Uterus (tissue), 2 donors: Measurements from ENCODE around the gene NEUROD2.

Experiments
- CTCF ChIP-seq, 4 experiments: fragments of 200-600 bp in 2 of 4; fragments of 450-650 bp in 2 of 4; sonication (generic) in 2 of 4; IDR thresholded peaks; one replicate each; pipeline ENCODE4 v1.5.1; 2016 to 2019; ENCODE audit warnings: antibody characterized with exemption in 4 of 4, mild to moderate bottlenecking in 2 of 4, moderate library complexity in 1 of 4
- POLR2A ChIP-seq, 2 donors: fragments of 450-650 bp; IDR thresholded peaks; one replicate each; pipeline ENCODE4 v1.6.1; 2016; ENCODE audit warnings: antibody characterized with exemption in 2 of 2, mild to moderate bottlenecking in 1 of 2, moderate library complexity in 1 of 2

DNA sequence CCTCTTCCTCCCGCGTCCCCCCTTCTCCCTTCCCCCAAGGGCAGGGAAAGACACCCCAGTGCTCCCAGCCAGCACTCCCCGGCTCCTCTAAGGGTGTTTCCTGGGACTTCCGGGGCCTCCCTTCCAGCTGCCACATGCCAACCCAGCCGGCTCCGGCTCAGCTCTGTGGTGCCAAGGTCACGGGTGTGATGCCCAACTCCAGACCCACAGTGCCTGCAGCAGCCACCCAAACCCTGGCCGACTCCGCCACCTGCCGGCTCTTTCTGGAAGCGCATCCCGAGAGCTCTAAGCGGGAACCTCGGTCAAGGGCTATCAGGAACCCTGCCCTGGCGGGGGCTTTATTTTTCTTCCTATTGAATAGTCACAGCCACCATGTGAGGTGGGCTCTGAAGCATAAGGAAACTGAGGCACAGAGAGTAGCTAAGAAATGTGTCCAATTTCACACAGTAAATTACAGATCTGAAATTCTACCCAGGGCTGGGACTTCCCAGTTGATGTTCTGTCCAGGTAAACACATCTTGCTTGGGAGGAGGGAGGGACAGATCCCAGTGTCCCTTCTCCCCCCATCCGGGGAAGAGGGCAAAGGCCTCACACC, 15.7 kb upstream of the NEUROD2 start:
- TF ChIP-seq CTCF (IDR thresholded peaks at IDR 0.05): peak; percentile 83 to 90 (median 89)
- TF ChIP-seq POLR2A (IDR thresholded peaks at IDR 0.05): no peak
